ENCODE results near the gene TRPM3. TPM values are rescaled to one million over a fixed set of nuclear protein-coding genes. Genes with fewer than 3 reads are reported as not detected.

TRPM3 gene
- total RNA-seq, 1 donor from 2014 or later: not detected

GRCh38 chr9:70573308-70573707 is 548.1 kb downstream of the TRPM3 start:
- ATAC-seq: no peak

GRCh38 chr9:70571258-70571657 is 550.2 kb downstream of the TRPM3 start:
- no peak for ATAC-seq

GRCh38 chr9:70569791-70570190 is 551.6 kb downstream of the TRPM3 start:
- no peak for ATAC-seq

GRCh38 chr9:70569070-70569772 is 552.2 kb downstream of the TRPM3 start:
- no peak for ATAC-seq

- no peak for ATAC-seq
These were observed 553.9 kb downstream of the TRPM3 start for GRCh38 chr9:70567511-70567910.

GRCh38 chr9:70566751-70567150 is 554.7 kb downstream of the TRPM3 start:
- ATAC-seq: no peak

GRCh38 chr9:70566066-70566465 is 555.4 kb downstream of the TRPM3 start:
- no peak for ATAC-seq

- no peak for ATAC-seq
These were observed 556.7 kb downstream of the TRPM3 start for GRCh38 chr9:70564468-70565335.

- peak; percentile 56 for ATAC-seq
These were observed 557.8 kb downstream of the TRPM3 start for GRCh38 chr9:70563431-70564204.

GRCh38 chr9:70563010-70563409 is 558.4 kb downstream of the TRPM3 start:
- ATAC-seq: no peak

- no peak for ATAC-seq
These were observed 559.5 kb downstream of the TRPM3 start for GRCh38 chr9:70561786-70562395.

- no peak for ATAC-seq
These were observed 560.3 kb downstream of the TRPM3 start for GRCh38 chr9:70561111-70561510.

GRCh38 chr9:70559102-70559501 is 562.3 kb downstream of the TRPM3 start:
- no peak for ATAC-seq

GRCh38 chr9:70557661-70558369 is 563.6 kb downstream of the TRPM3 start:
- no peak for ATAC-seq

- ATAC-seq: no peak
These were observed 564.6 kb downstream of the TRPM3 start for GRCh38 chr9:70556771-70557170.

GRCh38 chr9:70554881-70555280 is 566.5 kb downstream of the TRPM3 start:
- ATAC-seq: no peak

- peak; percentile 44 for ATAC-seq
These were observed 567.4 kb downstream of the TRPM3 start for GRCh38 chr9:70553707-70554673.

- ATAC-seq: no peak
These were observed 568.9 kb downstream of the TRPM3 start for GRCh38 chr9:70552561-70552960.

GRCh38 chr9:70551801-70552200 is 569.6 kb downstream of the TRPM3 start:
- no peak for ATAC-seq

- no peak for ATAC-seq
These were observed 570.0 kb downstream of the TRPM3 start for GRCh38 chr9:70551396-70551795.

GRCh38 chr9:70549926-70550325 is 571.5 kb downstream of the TRPM3 start:
- no peak for ATAC-seq

Data from esophagus mucosa (tissue), 1 donor.